KMS-11 (cell line): ENCODE results near the gene STX8.
A peak's percentile ranks its signal among the peaks of the same experiment; 100 is the strongest.
"Not testable (repeated sequence)": the region's sequence is repeated elsewhere in the genome, so short reads cannot be mapped to it uniquely, and the experiment has no call there.

Source experiments
- H2AFZ ChIP-seq: fragments of 200-600 bp; sonication (generic); 2 replicates; pipeline ENCODE4 v1.6.1; 2016; ENCODE audit warnings: antibody characterized with exemption, mixed run types, low read depth
- H3K27ac ChIP-seq: fragments of 200-600 bp; sonication (generic); 2 replicates; pipeline ENCODE4 v1.6.1; 2016; ENCODE audit warnings: mild to moderate bottlenecking, mixed run types
- H3K27me3 ChIP-seq: fragments of 200-600 bp; sonication (generic); 2 replicates; pipeline ENCODE4 v1.6.1; 2017; ENCODE audit warnings: mild to moderate bottlenecking, low read depth, mixed run types, moderate library complexity; ENCODE audit not compliant: insufficient read depth
- H3K36me3 ChIP-seq: fragments of 200-600 bp; sonication (generic); 2 replicates; pipeline ENCODE4 v1.6.1; 2017; ENCODE audit warnings: mild to moderate bottlenecking, mixed run types; ENCODE audit not compliant: insufficient read depth
- H3K4me1 ChIP-seq: fragments of 200-600 bp; sonication (generic); 2 replicates; pipeline ENCODE4 v1.6.1; 2016; ENCODE audit warnings: mild to moderate bottlenecking, low read depth, mixed run types; ENCODE audit not compliant: poor library complexity, severe bottlenecking
- H3K4me2 ChIP-seq: fragments of 200-600 bp; sonication (generic); 2 replicates; pipeline ENCODE4 v1.7.0; 2016; ENCODE audit warnings: mild to moderate bottlenecking, mixed run types
- H3K4me3 ChIP-seq: fragments of 200-600 bp; sonication (generic); IDR thresholded peaks from 2 replicates; pipeline ENCODE4 v1.6.1; 2017; ENCODE audit warnings: low read depth, low read length, mixed read lengths; ENCODE audit not compliant: insufficient read depth
- H3K79me2 ChIP-seq: fragments of 200-600 bp; sonication (generic); 2 replicates; pipeline ENCODE4 v1.6.1; 2016; ENCODE audit warnings: low read depth, mixed run types; ENCODE audit not compliant: insufficient read depth
- H3K9ac ChIP-seq: fragments of 200-600 bp; sonication (generic); 2 replicates; pipeline ENCODE4 v1.6.1; 2016; ENCODE audit warnings: mild to moderate bottlenecking, mixed run types
- H4K20me1 ChIP-seq: fragments of 200-600 bp; sonication (generic); 2 replicates; pipeline ENCODE4 v1.6.1; 2016; ENCODE audit warnings: mild to moderate bottlenecking, mixed run types; ENCODE audit not compliant: insufficient read depth
- TF ChIP-seq, protein P1 (sequence below): fragments of 200-600 bp; sonication (generic); conservative IDR thresholded peaks from 2 replicates; pipeline ENCODE4 v1.6.1; 2017; ENCODE audit warnings: low read depth, mild to moderate bottlenecking, antibody characterized with exemption, low read length, moderate library complexity, mixed read lengths

Gene STX8

DNA sequence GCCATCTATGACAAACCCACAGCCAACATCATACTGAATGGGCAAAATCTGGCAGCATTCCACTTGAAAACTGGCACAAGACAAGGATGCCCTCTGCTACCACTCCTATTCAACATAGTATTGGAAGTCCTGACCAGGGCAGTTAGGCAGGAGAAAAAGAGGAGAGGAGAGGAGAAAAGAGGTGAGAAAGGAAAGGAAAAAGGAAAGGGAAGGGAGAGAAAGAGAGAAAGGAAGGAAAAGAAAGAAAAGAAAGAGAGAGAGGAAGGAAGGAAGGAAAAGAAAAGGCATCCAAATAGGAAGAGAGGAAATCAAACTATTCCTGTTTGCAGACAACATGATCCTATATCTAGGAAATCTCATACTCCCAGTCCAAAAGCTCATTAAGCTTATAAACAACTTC lies 11.5 kb downstream of the STX8 start:
- no peak overlapping the region for H3K4me2 ChIP-seq
- H4K20me1 ChIP-seq = no peaks in the 10 kb centered on the region
- TF ChIP-seq, protein P1, sequence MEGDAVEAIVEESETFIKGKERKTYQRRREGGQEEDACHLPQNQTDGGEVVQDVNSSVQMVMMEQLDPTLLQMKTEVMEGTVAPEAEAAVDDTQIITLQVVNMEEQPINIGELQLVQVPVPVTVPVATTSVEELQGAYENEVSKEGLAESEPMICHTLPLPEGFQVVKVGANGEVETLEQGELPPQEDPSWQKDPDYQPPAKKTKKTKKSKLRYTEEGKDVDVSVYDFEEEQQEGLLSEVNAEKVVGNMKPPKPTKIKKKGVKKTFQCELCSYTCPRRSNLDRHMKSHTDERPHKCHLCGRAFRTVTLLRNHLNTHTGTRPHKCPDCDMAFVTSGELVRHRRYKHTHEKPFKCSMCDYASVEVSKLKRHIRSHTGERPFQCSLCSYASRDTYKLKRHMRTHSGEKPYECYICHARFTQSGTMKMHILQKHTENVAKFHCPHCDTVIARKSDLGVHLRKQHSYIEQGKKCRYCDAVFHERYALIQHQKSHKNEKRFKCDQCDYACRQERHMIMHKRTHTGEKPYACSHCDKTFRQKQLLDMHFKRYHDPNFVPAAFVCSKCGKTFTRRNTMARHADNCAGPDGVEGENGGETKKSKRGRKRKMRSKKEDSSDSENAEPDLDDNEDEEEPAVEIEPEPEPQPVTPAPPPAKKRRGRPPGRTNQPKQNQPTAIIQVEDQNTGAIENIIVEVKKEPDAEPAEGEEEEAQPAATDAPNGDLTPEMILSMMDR = no peak
- no peaks in the 10 kb centered on the region for H3K36me3 ChIP-seq
- no peaks in the 10 kb centered on the region for H3K79me2 ChIP-seq
- no peak overlapping the region for H3K9ac ChIP-seq
- H3K27ac ChIP-seq = no peak overlapping the region
- H3K27me3 ChIP-seq = no peaks in the 10 kb centered on the region
- H3K4me3 ChIP-seq = no peak overlapping the region
- no peaks in the 10 kb centered on the region for H3K4me1 ChIP-seq
- H2AFZ ChIP-seq = no peak overlapping the region

DNA sequence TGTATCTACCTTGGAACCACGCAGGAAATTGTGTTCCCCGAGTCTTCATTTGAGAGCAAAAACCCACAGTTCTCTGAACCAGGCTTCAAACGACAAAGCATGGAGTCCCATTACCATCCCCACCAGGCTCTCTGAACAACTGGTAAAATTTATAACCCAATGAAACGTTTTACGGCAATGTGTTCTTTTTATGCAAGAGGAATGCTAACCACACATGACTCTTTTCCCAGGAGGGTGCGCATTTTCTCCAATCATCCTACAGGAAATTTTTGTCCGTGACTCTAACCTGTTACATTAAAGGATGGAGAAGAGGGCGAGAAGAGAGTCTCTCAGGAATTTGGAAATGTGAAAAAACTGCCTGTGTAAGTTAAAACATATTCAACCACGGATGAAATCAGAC lies 17.8 kb downstream of the STX8 start:
- Histone ChIP-seq H3K27ac (no peak overlapping the region), H2AFZ (no peak overlapping the region), H3K4me1 (no peaks in the 10 kb centered on the region), H3K36me3 (no peaks in the 10 kb centered on the region), H3K4me2 (no peak overlapping the region), H3K4me3 (no peak overlapping the region), H3K27me3 (no peaks in the 10 kb centered on the region), H4K20me1 (no peaks in the 10 kb centered on the region), H3K9ac (no peak overlapping the region), H3K79me2 (no peaks in the 10 kb centered on the region)
- TF ChIP-seq, protein P1 = no peak

DNA sequence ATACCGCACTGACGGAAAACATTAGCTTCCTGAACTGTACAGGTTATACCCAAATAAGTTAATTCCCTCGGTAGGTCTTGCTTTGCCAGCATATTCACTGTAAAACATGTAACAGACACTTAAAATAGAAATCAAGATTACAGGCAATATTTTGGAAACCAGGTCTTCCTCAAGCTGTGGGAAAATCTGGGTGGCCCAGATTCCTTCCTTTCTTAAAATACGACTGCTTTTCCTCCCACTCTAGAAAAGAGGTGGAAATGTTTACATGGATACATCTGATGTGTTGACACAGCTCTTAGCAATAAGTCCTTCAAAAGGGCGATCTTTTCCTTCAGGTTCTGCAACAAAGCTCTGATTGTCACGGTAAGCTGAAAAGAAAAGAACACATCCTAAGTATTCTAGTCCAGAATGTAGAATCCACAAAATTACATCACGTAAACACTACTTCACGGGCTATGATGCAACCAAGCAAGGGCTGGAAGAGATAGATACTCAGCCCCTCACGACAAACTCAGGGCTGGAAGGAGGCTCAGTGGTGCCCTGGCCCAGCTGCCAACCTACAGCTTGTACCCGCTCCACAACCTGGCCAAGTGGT lies 18.4 kb downstream of the STX8 start:
- TF ChIP-seq, protein P1 = no peak
- H3K9ac ChIP-seq = no peak overlapping the region
- H3K27me3 ChIP-seq = no peaks in the 10 kb centered on the region
- no peak overlapping the region for H3K27ac ChIP-seq
- H2AFZ ChIP-seq = no peak overlapping the region
- H4K20me1 ChIP-seq = no peaks in the 10 kb centered on the region
- H3K4me3 ChIP-seq = no peak overlapping the region
- H3K4me2 ChIP-seq = no peak overlapping the region
- H3K79me2 ChIP-seq = no peaks in the 10 kb centered on the region
- no peaks in the 10 kb centered on the region for H3K4me1 ChIP-seq
- no peaks in the 10 kb centered on the region for H3K36me3 ChIP-seq

DNA sequence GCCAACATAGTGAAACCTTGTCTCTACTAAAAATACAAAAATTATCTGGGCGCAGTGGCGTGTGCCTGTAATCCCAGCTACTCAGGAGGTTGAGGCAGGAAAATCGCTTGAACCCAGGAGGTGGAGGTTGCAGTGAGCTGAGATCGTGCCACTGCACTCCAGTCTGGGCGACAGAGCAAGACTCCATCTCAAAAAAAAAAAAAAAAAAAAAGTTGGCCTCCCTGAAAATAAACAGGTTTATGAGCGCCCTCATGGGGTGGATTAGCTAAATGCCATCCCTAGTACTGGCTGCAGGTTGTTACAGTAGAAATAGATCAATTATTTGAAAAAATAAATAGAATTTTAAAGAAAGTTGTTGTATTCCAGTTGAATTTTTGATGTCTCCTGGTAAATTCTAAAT lies 20.9 kb downstream of the STX8 start:
- not testable (repeated sequence) for H3K9ac ChIP-seq, H3K27ac ChIP-seq, H3K27me3 ChIP-seq, H3K4me3 ChIP-seq, H3K79me2 ChIP-seq, H3K4me2 ChIP-seq, H3K4me1 ChIP-seq, H4K20me1 ChIP-seq, H3K36me3 ChIP-seq, H2AFZ ChIP-seq
- TF ChIP-seq, protein P1 = 0 out of 2 replicates have a peak, but pooled peaks have one; percentile 22
